Measurements from ENCODE around the gene SCD.

SCD gene

GRCh38 chr10:100340948-100341847 is 5.8 kb upstream of the SCD start:
- no peak for DNase-seq (ENCODE audit: low read depth)

- no peak for DNase-seq (ENCODE audit: low read depth)
These were observed 4.9 kb upstream of the SCD start for GRCh38 chr10:100341953-100342626.

- DNase-seq (ENCODE audit: low read depth): no peak
These were observed 4.4 kb upstream of the SCD start for GRCh38 chr10:100342627-100342972.

- DNase-seq (ENCODE audit: low read depth): no peak
These were observed 2.7 kb upstream of the SCD start for GRCh38 chr10:100344241-100344788.

- DNase-seq (ENCODE audit: low read depth): no peak
These were observed 1.3 kb upstream of the SCD start for GRCh38 chr10:100345570-100346330.

- DNase-seq (ENCODE audit: low read depth): peak; percentile 41
These were observed 675 bp upstream of the SCD start for GRCh38 chr10:100346351-100346764.

- no peak for DNase-seq (ENCODE audit: low read depth)
These were observed 649 bp downstream of the SCD start for GRCh38 chr10:100347568-100348195.

GRCh38 chr10:100348389-100348927 is 1.4 kb downstream of the SCD start:
- no peak for DNase-seq (ENCODE audit: low read depth)

- no peak for DNase-seq (ENCODE audit: low read depth)
These were observed 2.1 kb downstream of the SCD start for GRCh38 chr10:100349087-100349486.

GRCh38 chr10:100349672-100350071 is 2.6 kb downstream of the SCD start:
- DNase-seq (ENCODE audit: low read depth): no peak

GRCh38 chr10:100350914-100351485 is 4.0 kb downstream of the SCD start:
- no peak for DNase-seq (ENCODE audit: low read depth)

- no peak for DNase-seq (ENCODE audit: low read depth)
These were observed 6.9 kb downstream of the SCD start for GRCh38 chr10:100353770-100354485.

GRCh38 chr10:100355086-100355485 is 8.1 kb downstream of the SCD start:
- DNase-seq (ENCODE audit: low read depth): no peak

- DNase-seq (ENCODE audit: low read depth): no peak
These were observed 9.3 kb downstream of the SCD start for GRCh38 chr10:100356067-100357017.

- DNase-seq (ENCODE audit: low read depth): no peak
These were observed 10.2 kb downstream of the SCD start for GRCh38 chr10:100357059-100357858.

- DNase-seq (ENCODE audit: low read depth): no peak
These were observed 12.0 kb downstream of the SCD start for GRCh38 chr10:100359030-100359432.

- DNase-seq (ENCODE audit: low read depth): no peak
These were observed 12.6 kb downstream of the SCD start for GRCh38 chr10:100359529-100360150.

- no peak for DNase-seq (ENCODE audit: low read depth)
These were observed 13.2 kb downstream of the SCD start for GRCh38 chr10:100360234-100360633.

Data from stimulated activated CD8-positive, alpha-beta memory T cell treated with anti-CD3 and anti-CD28 coated beads, Interleukin-7, amount 100 ng/mL, for 24 hours (primary cell).